Muscle of back (tissue), 13 donors: ENCODE measurements around the gene FZD4. TPM values are rescaled to one million over a fixed set of nuclear protein-coding genes. Genes with fewer than 3 reads are reported as not detected.
"Not testable (repeated sequence)": the region's sequence is repeated elsewhere in the genome, so short reads cannot be mapped to it uniquely, and the experiment has no call there.

ENCODE experiments used
- DNase-seq, 3 donors: peaks; one replicate each; pipeline versions ENCODE4 v3.0.0 to v3.0.0-alpha.2; 2013
- long read RNA-seq, 9 donors: transcript quantifications; one replicate each; lab custom pipeline, GENCODE V29; 2026
- polyA plus RNA-seq, 10 donors: library from polyadenylated mRNA; unstranded; fragments of 120-200 nt; gene quantifications; one replicate each; pipeline ENCODE4 v1.2.1, GENCODE V29; 2013; ENCODE audit not compliant: insufficient read length in 10 of 10

Gene FZD4
- 10 to 100 TPM; 31.5 to 45.4 (median 36.5) TPM for polyA plus RNA-seq
- long read RNA-seq, donor 1, full-length matches to known transcripts: 11 of 11 reads
- long read RNA-seq, donor 1, partial matches to known transcripts: 0 of 11 reads
- long read RNA-seq, donor 1, other reads (novel, unspliced or antisense): 0 of 11 reads
- long read RNA-seq, donor 2, full-length matches to known transcripts: 10 of 27 reads
- long read RNA-seq, donor 2, partial matches to known transcripts: 17 of 27 reads
- long read RNA-seq, donor 2, other reads (novel, unspliced or antisense): 0 of 27 reads
- long read RNA-seq, donor 3: 0 reads
- long read RNA-seq, donor 4, full-length matches to known transcripts: 5 of 5 reads
- long read RNA-seq, donor 4, partial matches to known transcripts: 0 of 5 reads
- long read RNA-seq, donor 4, other reads (novel, unspliced or antisense): 0 of 5 reads
- long read RNA-seq, donor 5, full-length matches to known transcripts: 10 of 10 reads
- long read RNA-seq, donor 5, partial matches to known transcripts: 0 of 10 reads
- long read RNA-seq, donor 5, other reads (novel, unspliced or antisense): 0 of 10 reads
- long read RNA-seq, donor 6, full-length matches to known transcripts: 12 of 12 reads
- long read RNA-seq, donor 6, partial matches to known transcripts: 0 of 12 reads
- long read RNA-seq, donor 6, other reads (novel, unspliced or antisense): 0 of 12 reads
- long read RNA-seq, donor 7, full-length matches to known transcripts: 6 of 6 reads
- long read RNA-seq, donor 7, partial matches to known transcripts: 0 of 6 reads
- long read RNA-seq, donor 7, other reads (novel, unspliced or antisense): 0 of 6 reads
- long read RNA-seq, donor 8, full-length matches to known transcripts: 5 of 5 reads
- long read RNA-seq, donor 8, partial matches to known transcripts: 0 of 5 reads
- long read RNA-seq, donor 8, other reads (novel, unspliced or antisense): 0 of 5 reads
- long read RNA-seq, donor 9, full-length matches to known transcripts: 2 of 2 reads
- long read RNA-seq, donor 9, partial matches to known transcripts: 0 of 2 reads
- long read RNA-seq, donor 9, other reads (novel, unspliced or antisense): 0 of 2 reads

- DNase-seq: peak; percentile 92 to 97 (median 94)
Observed at GRCh38 chr11:86955361-86956120, at the start of gene FZD4. Gene FZD4 (minus strand): TSS chr11:86955395. CDS start chr11:86955085, 310 bp downstream.

- DNase-seq: not testable (repeated sequence)
Observed at GRCh38 chr11:87004281-87004680, 49.1 kb upstream of the FZD4 start.

GRCh38 chr11:87002918-87003317 is 47.7 kb upstream of the FZD4 start:
- DNase-seq: no peak

- no peak for DNase-seq
Observed at GRCh38 chr11:86999859-87000753, 44.9 kb upstream of the FZD4 start.

GRCh38 chr11:86999388-86999787 is 44.2 kb upstream of the FZD4 start:
- no peak for DNase-seq

- no peak for DNase-seq
Observed at GRCh38 chr11:86996953-86997570, 41.9 kb upstream of the FZD4 start.

GRCh38 chr11:86993031-86993430 is 37.8 kb upstream of the FZD4 start:
- no peak for DNase-seq

GRCh38 chr11:86992340-86992739 is 37.1 kb upstream of the FZD4 start:
- DNase-seq: not testable (repeated sequence)

GRCh38 chr11:86991341-86991740 is 36.1 kb upstream of the FZD4 start:
- no peak for DNase-seq

GRCh38 chr11:86990515-86990914 is 35.3 kb upstream of the FZD4 start:
- no peak for DNase-seq

- no peak for DNase-seq
Observed at GRCh38 chr11:86990031-86990430, 34.8 kb upstream of the FZD4 start.

GRCh38 chr11:86988351-86988881 is 33.2 kb upstream of the FZD4 start:
- no peak for DNase-seq

- no peak for DNase-seq
Observed at GRCh38 chr11:86987679-86988078, 32.5 kb upstream of the FZD4 start.

- no peak for DNase-seq
Observed at GRCh38 chr11:86984701-86985100, 29.5 kb upstream of the FZD4 start.

GRCh38 chr11:86983021-86983488 is 27.9 kb upstream of the FZD4 start:
- peak in 2 of 3 donors; percentile 45 to 52 for DNase-seq

- DNase-seq: no peak
Observed at GRCh38 chr11:86981777-86982540, 26.8 kb upstream of the FZD4 start.

GRCh38 chr11:86980086-86980796 is 25.0 kb upstream of the FZD4 start:
- DNase-seq: no peak
